Heart right ventricle (tissue), 16 donors: Measurements from ENCODE around the gene LLGL2. TPM values are rescaled to one million over a fixed set of nuclear protein-coding genes. Genes with fewer than 3 reads are reported as not detected.
"Not testable (repeated sequence)": the region's sequence is repeated elsewhere in the genome, so short reads cannot be mapped to it uniquely, and the experiment has no call there.

Source experiments
- ATAC-seq, 8 donors: fragments of 200-7000 bp; cut with Tn5 transposase; one replicate each; pipeline ENCODE4 v1.9.1; 2020; ENCODE audit warnings: mild to moderate bottlenecking in 8 of 8, moderate library complexity in 8 of 8, moderate number of reproducible peaks in 1 of 8
- DNase-seq, 2 donors: peaks; one replicate each; pipeline ENCODE4 v3.0.0-alpha.2; 2020
- H3K27ac ChIP-seq, 10 donors: fragments of 200-600 bp; sonication (generic) in 2 of 10; one replicate each; pipeline versions ENCODE4 v1.5.0 to v1.8.0; 2020 to 2022; ENCODE audit warnings: mild to moderate bottlenecking in 3 of 10
- H3K27me3 ChIP-seq, 7 donors: fragments of 200-600 bp; one replicate each; pipeline ENCODE4 v1.8.0; 2021 to 2022; ENCODE audit warnings: mild to moderate bottlenecking in 2 of 7
- H3K36me3 ChIP-seq, 9 donors: fragments of 200-600 bp; sonication (generic) in 1 of 9; one replicate each; pipeline versions ENCODE4 v1.5.0 to v1.8.0; 2020 to 2022; ENCODE audit warnings: mild to moderate bottlenecking in 2 of 9
- H3K4me1 ChIP-seq, 9 donors: fragments of 200-600 bp; sonication (generic) in 1 of 9; one replicate each; pipeline versions ENCODE4 v1.5.0 to v1.8.0; 2020 to 2022; ENCODE audit warnings: mild to moderate bottlenecking in 4 of 9
- H3K4me3 ChIP-seq, 10 donors: fragments of 200-600 bp; sonication (generic) in 2 of 10; one replicate each; pipeline versions ENCODE4 v1.5.0 to v1.8.0; 2020 to 2022; ENCODE audit warnings: mild to moderate bottlenecking in 7 of 10, moderate library complexity in 2 of 10
- H3K9me3 ChIP-seq, 11 donors: fragments of 200-600 bp in 10 of 11; sonication (generic) in 2 of 11; one replicate each; pipeline versions ENCODE4 v1.5.0 to v1.8.0; 2013 to 2022; ENCODE audit warnings: mild to moderate bottlenecking in 2 of 11, control low read depth in 1 of 11, moderate library complexity in 1 of 11
- CTCF ChIP-seq, 9 donors: fragments of 200-600 bp; sonication (generic) in 2 of 9; IDR thresholded peaks; one replicate each; pipeline versions ENCODE4 v1.5.0 to v1.8.0; 2021 to 2022; ENCODE audit warnings: antibody characterized with exemption in 9 of 9, mild to moderate bottlenecking in 5 of 9, moderate library complexity in 1 of 9
- WGBS, 2 donors: extraction: QIAGEN DNeasy Blood & Tissue Kit; methylation state at CpG; one replicate each; pipeline ENCODE4 v1.1.7; 2013; ENCODE audit warnings: inconsistent platforms in 1 of 2; 5-methylcytosine and 5-hydroxymethylcytosine counted together
- intact Hi-C, 10 donors: fragments of 100-400 bp; cut with DNase I; formaldehyde crosslinking; loops; one replicate each; pipeline versions ENCODE4 v1.11.1 to v1.14.2; 2022
- polyA plus RNA-seq, 2 donors: library from polyadenylated mRNA; stranded (reverse); fragments of 200-250 nt; gene quantifications; one replicate each; pipeline ENCODE4 v1.2.3, GENCODE V29; 2013
- total RNA-seq, 10 donors: library from RNA; stranded (reverse); fragmentation: NEBNext Ultra II Directional in 3 of 10; extraction: Animal tissue kit (Norgen Biotek cat#: 25700) in 3 of 10; gene quantifications; one replicate each; pipeline versions ENCODE4 v1.2.1 to v1.2.4, GENCODE V29; 2021 to 2023
- donor health status: Arrhythmogenic right ventricular cardiomyopathy.
- donor health status: ischemic (EF 13 %, LVEDD 7.1; RV severe dilation, severe dysfunction).
- donor health status: healthy with polysubstance abuse.
- donor health status: DM: no; HTN: yes; CAD: no.
- donor health status: DM: no; HTN: no; CAD: no.
- donor health status: ischemic (EF 25% LVEDD 6.9; RV normal size, moderate dysfunction).
- donor health status: ischemic (EF 25% LVEDD 5.7; RV mildly dilated, moderate dysfunction).
- donor health status: healthy.
- donor health status: DM: yes; HTN: yes; CAD: no.
- donor health status: Ischemic cardiomyopathy.
- donor health status: ischemic (EF 35%, LVEDD 5.7; RV mildly dilated, moderate dysfunction).
- donor health status: nonischemic (EF 11% LVEDD 7.7; RV severe dilation, severe dysfunction).
- donor health status: DM: yes; HTN: yes; CAD: no.
- donor health status: PGD.
- donor health status: ischemic (EF 29% LVEDD 5.4; RV normal size, mild dysfunction).
- donor health status: nonischemic (EF 23%, LVEDD 6.1; RV moderate dilation, normal function).

The LLGL2 gene
- total and polyA plus RNA-seq, 12 donors = 1.1 to 14.8 (median 3.3) TPM

DNA sequence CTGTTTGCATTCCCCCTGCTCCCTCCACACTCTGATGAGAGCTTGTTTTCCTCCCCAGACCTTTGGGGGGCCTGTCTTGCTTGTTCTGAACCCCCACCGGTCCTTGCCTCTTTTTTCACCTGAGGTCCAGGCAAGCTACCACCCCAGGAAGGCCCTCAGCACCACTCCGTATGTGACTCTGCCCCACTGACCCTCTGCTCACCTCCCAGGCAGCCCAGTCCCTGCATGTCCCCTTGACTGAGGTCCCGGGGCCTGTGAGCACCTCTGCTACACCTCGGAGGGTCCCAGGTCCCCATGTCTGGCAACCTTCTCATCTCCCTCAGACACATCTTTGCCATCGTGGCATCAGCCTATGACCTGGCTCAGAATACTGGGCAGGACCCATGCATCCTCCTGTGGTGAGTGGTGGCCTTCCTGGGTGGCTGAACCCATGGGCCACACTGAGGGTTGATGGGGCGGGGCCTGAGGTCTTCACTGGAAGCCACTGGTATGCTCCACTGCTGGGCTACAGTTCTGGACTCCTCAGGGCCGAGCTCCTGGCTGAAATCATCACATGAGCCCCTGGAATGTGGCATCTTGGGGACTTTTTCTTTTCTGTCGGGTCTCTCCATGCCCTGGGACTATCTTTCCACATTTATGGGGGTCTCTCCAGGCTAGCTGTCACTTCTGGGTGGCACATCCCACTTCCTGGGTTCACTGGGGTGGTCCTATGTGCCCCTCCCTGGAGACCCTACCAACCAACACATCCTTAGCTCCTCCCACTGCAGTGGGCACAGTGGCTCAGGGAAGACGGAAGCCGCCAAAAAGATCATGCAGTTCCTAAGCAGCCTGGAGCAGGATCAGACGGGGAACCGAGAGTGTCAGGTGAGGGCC, 65.6 kb downstream of the LLGL2 start:
- Histone ChIP-seq H3K27ac (no peak overlapping the region), H3K4me1 (peaks cover 9 to 31% (median 21%) of the 10 kb centered on the region in 9 donors), H3K27me3 (peaks cover 0 to 8% (median 0%) of the 10 kb centered on the region in 7 donors), H3K36me3 (peaks cover 0 to 22% (median 0%) of the 10 kb centered on the region in 9 donors), H3K4me3 (no peak overlapping the region), H3K9me3 (no peaks in the 10 kb centered on the region)
- no peak for ATAC-seq
- intact Hi-C loops = loop anchor here in 1 of 10 donors (10.0 kb wide), 1 partner anchor 166 kb away; no protein-coding TSS in a partner anchor
- TF ChIP-seq CTCF (IDR thresholded peaks at IDR 0.05) = no peak
- 84 to 92% methylated on average over 12 of the region's 12 CpGs for WGBS, 2 donors
- no peak for DNase-seq

GRCh38 chr17:75591722-75592302, 66.3 kb downstream of the LLGL2 start:
- no peak for TF ChIP-seq CTCF (IDR thresholded peaks at IDR 0.05)
- Histone ChIP-seq H3K27me3 (peaks cover 0 to 8% (median 0%) of the 10 kb centered on the region in 7 donors), H3K4me1 (peaks cover 9 to 31% (median 21%) of the 10 kb centered on the region in 9 donors), H3K9me3 (no peaks in the 10 kb centered on the region), H3K36me3 (peaks cover 0 to 26% (median 0%) of the 10 kb centered on the region in 9 donors), H3K27ac (no peak overlapping the region), H3K4me3 (no peak overlapping the region)
- intact Hi-C loops = loop anchor here in 1 of 10 donors (10.0 kb wide), 1 partner anchor 167 kb away; no protein-coding TSS in a partner anchor
- no peak for ATAC-seq
- DNase-seq = no peak
- 91 to 92% methylated on average over 7 of the region's 7 CpGs for WGBS, 2 donors

DNA sequence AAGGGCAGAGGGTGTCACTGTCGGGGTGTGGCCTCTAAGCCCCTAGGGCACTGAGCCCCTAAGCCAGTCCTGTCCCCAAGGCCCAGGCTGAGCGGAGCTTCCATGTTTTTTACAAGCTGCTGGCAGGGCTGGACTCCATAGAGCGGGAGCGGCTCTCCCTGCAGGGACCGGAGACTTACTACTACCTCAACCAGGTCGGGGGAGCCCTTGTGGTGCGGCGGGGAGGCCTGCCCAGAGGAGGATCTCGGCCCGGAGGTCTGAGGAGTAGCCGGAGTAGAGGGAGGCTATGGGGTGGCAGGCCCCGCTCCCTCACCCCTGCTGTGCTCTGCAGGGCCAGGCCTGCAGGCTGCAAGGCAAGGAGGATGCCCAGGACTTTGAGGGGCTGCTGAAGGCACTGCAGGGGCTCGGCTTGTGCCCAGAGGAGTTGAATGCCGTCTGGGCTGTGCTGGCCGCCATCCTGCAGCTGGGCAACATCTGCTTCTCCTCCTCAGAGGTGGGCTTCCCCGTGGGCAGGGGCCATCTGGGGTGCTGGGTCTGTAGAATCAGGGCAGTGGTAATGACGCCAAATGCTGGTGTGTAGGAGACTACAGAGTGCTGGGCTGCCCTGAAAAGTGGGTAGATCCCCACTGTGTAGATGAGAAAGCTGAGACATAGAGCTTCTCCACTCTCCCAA, 67.0 kb downstream of the LLGL2 start:
- H3K4me3 ChIP-seq = no peak overlapping the region
- no peaks in the 10 kb centered on the region for H3K9me3 ChIP-seq
- ATAC-seq (no peak), DNase-seq (no peak)
- 92 to 93% methylated on average over 17 of the region's 17 CpGs for WGBS, 2 donors
- H3K27ac ChIP-seq = no peak overlapping the region
- no peak for TF ChIP-seq CTCF (IDR thresholded peaks at IDR 0.05)
- peaks cover 7 to 25% (median 15%) of the 10 kb centered on the region in 9 donors for H3K4me1 ChIP-seq
- intact Hi-C loops = loop anchor here in 1 of 10 donors (10.0 kb wide), 1 partner anchor 168 kb away; no protein-coding TSS in a partner anchor
- peaks cover 0 to 33% (median 0%) of the 10 kb centered on the region in 9 donors for H3K36me3 ChIP-seq
- H3K27me3 ChIP-seq = peaks cover 0 to 6% (median 0%) of the 10 kb centered on the region in 7 donors

DNA sequence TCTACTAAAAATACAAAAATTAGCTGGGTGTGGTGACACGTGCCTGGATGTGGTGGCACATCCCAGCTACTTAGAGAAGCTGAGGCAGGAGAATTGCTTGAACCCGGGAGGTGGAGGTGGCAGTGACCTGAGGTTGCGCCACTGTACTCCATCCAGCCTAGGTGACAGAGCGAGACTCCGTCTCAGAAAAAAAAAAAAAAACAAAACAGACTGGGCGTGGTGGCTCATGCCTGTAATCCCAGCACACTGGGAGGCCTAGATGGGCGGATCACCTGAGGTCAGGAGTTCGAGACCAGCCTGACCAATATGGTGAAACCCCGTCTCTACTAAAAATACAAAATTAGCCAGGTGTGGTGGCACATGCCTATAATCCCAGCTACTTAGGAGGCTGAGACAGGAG, 67.9 kb downstream of the LLGL2 start:
- not testable (repeated sequence) for H3K27ac ChIP-seq, H3K27me3 ChIP-seq, H3K9me3 ChIP-seq, H3K4me3 ChIP-seq, DNase-seq, ATAC-seq
- Histone ChIP-seq H3K4me1 (peaks cover 5 to 15% (median 9%) of the 10 kb centered on the region in 9 donors), H3K36me3 (peaks cover 0 to 34% (median 0%) of the 10 kb centered on the region in 9 donors)
- intact Hi-C loops = loop anchor here in 1 of 10 donors (10.0 kb wide), 1 partner anchor 169 kb away; no protein-coding TSS in a partner anchor
- 92 to 95% methylated on average over 9 of the region's 9 CpGs for WGBS, 2 donors
